ENCODE results near the gene GTPBP3.
A peak's percentile ranks its signal among the peaks of the same experiment; 100 is the strongest.

The GTPBP3 gene

GRCh38 chr19:17389288-17389687, 51.9 kb downstream of the GTPBP3 start:
- DNase-seq: no peak

- DNase-seq: no peak
These were observed 52.8 kb downstream of the GTPBP3 start for GRCh38 chr19:17389957-17390664.

- DNase-seq: peak; percentile 96
These were observed 53.5 kb downstream of the GTPBP3 start for GRCh38 chr19:17390665-17391370.

GRCh38 chr19:17391371-17392151, 54.2 kb downstream of the GTPBP3 start:
- peak; percentile 54 for DNase-seq

All from islet precursor cell (in vitro differentiated cells).